Neural progenitor cell (in vitro differentiated cells): Measurements from ENCODE around the gene ATOSB.

Experiments used
- CTCF ChIP-seq: fragments of 200-600 bp; sonication (generic); IDR thresholded peaks from 2 replicates; pipeline ENCODE4 v1.5.1; 2017; ENCODE audit warnings: antibody characterized with exemption, mild to moderate bottlenecking
- EZH2 ChIP-seq: fragments of 200-600 bp; sonication (generic); IDR thresholded peaks from 2 replicates; pipeline ENCODE4 v1.6.1; 2017; ENCODE audit warnings: antibody characterized with exemption, mild to moderate bottlenecking, moderate library complexity
- EZH2phosphoT487 ChIP-seq: fragments of 200-600 bp; sonication (generic); IDR thresholded peaks from 2 replicates; pipeline ENCODE4 v1.6.1; 2017; ENCODE audit warnings: antibody characterized with exemption

- TF ChIP-seq EZH2 (no peak), CTCF (no peak), EZH2phosphoT487 (no peak)
These were observed 40.9 kb downstream of the ATOSB start for GRCh38 chr9:35074791-35075190.
